DMS153 treated with DMSO at 0.1 percent for 48 hours (cell line): Measurements from ENCODE around the gene APOB.

ENCODE experiments used
- DNase-seq: peaks from one replicate; lab custom pipeline; 2025; ENCODE audit not compliant: unreplicated experiment; lab: John Stamatoyannopoulos, UW

APOB gene

GRCh38 chr2:21020031-21020667 lies 23.7 kb downstream of the APOB start:
- no peak for DNase-seq

GRCh38 chr2:21019678-21020021 lies 24.2 kb downstream of the APOB start:
- no peak for DNase-seq

- DNase-seq, result no peak
These were observed 24.7 kb downstream of the APOB start for GRCh38 chr2:21019000-21019677.

- no peak for DNase-seq
These were observed 25.6 kb downstream of the APOB start for GRCh38 chr2:21018290-21018689.

GRCh38 chr2:21017748-21018276 lies 26.1 kb downstream of the APOB start:
- no peak for DNase-seq

- no peak for DNase-seq
These were observed 28.6 kb downstream of the APOB start for GRCh38 chr2:21015281-21015645.

GRCh38 chr2:21014364-21015280 lies 29.3 kb downstream of the APOB start:
- no peak for DNase-seq

GRCh38 chr2:21013043-21013816 lies 30.6 kb downstream of the APOB start:
- no peak for DNase-seq

- DNase-seq, result no peak
These were observed 31.3 kb downstream of the APOB start for GRCh38 chr2:21012557-21012937.

GRCh38 chr2:21011876-21012556 lies 31.9 kb downstream of the APOB start:
- DNase-seq, result no peak

GRCh38 chr2:21011453-21011852 lies 32.4 kb downstream of the APOB start:
- DNase-seq, result no peak

GRCh38 chr2:21010813-21011439 lies 32.9 kb downstream of the APOB start:
- DNase-seq, result no peak

- DNase-seq, result no peak
These were observed 34.1 kb downstream of the APOB start for GRCh38 chr2:21009662-21010225.

- DNase-seq, result no peak
These were observed 34.8 kb downstream of the APOB start for GRCh38 chr2:21008790-21009661.

- DNase-seq, result no peak
These were observed 35.7 kb downstream of the APOB start for GRCh38 chr2:21008014-21008789.

- no peak for DNase-seq
These were observed 36.5 kb downstream of the APOB start for GRCh38 chr2:21007129-21008013.
